NCI-H748 (cell line): ENCODE results near the gene TUBB6.

Source experiments
- DNase-seq: peaks from one replicate; lab custom pipeline; 2025; ENCODE audit not compliant: unreplicated experiment; lab: John Stamatoyannopoulos, UW

TUBB6 gene

GRCh38 chr18:12290086-12290485 lies 18.0 kb upstream of the TUBB6 start:
- DNase-seq = no peak

- no peak for DNase-seq
Observed at GRCh38 chr18:12291161-12291560, 16.9 kb upstream of the TUBB6 start.

- no peak for DNase-seq
Observed at GRCh38 chr18:12291690-12292089, 16.4 kb upstream of the TUBB6 start.

- DNase-seq = no peak
Observed at GRCh38 chr18:12293831-12294230, 14.2 kb upstream of the TUBB6 start.

- DNase-seq = no peak
Observed at GRCh38 chr18:12295389-12296086, 12.5 kb upstream of the TUBB6 start.

GRCh38 chr18:12296087-12296403 lies 12.0 kb upstream of the TUBB6 start:
- no peak for DNase-seq

- no peak for DNase-seq
Observed at GRCh38 chr18:12296457-12296856, 11.6 kb upstream of the TUBB6 start.

- DNase-seq = no peak
Observed at GRCh38 chr18:12299862-12300261, 8.2 kb upstream of the TUBB6 start.

- DNase-seq = no peak
Observed at GRCh38 chr18:12301263-12302005, 6.6 kb upstream of the TUBB6 start.

GRCh38 chr18:12302391-12303147 lies 5.5 kb upstream of the TUBB6 start:
- DNase-seq = no peak

GRCh38 chr18:12304351-12305210 lies 3.5 kb upstream of the TUBB6 start:
- peak; percentile 41 for DNase-seq

- DNase-seq = no peak
Observed at GRCh38 chr18:12305211-12305610, 2.8 kb upstream of the TUBB6 start.

- no peak for DNase-seq
Observed at GRCh38 chr18:12305930-12306629, 2.0 kb upstream of the TUBB6 start.

GRCh38 chr18:12306752-12307700 lies 1.0 kb upstream of the TUBB6 start:
- no peak for DNase-seq

GRCh38 chr18:12308386-12309100 lies 502 bp downstream of the TUBB6 start:
- peak; percentile 74 for DNase-seq

GRCh38 chr18:12309683-12310198 lies 1.7 kb downstream of the TUBB6 start:
- no peak for DNase-seq

GRCh38 chr18:12310762-12311161 lies 2.7 kb downstream of the TUBB6 start:
- no peak for DNase-seq

GRCh38 chr18:12312976-12313375 lies 4.9 kb downstream of the TUBB6 start:
- no peak for DNase-seq
